GM23338 (cell line): Measurements from ENCODE around the gene RAPGEF4. TPM values are rescaled to one million over a fixed set of nuclear protein-coding genes. Genes with fewer than 3 reads are reported as not detected.

Experiments used
- ATAC-seq: fragments of 200-7000 bp; cut with Tn5 transposase; 3 replicates; pipeline ENCODE4 v1.9.1; 2020
- DNase-seq: peaks from one replicate; pipeline ENCODE4 v3.0.0-alpha.2; 2015; ENCODE audit warnings: low spot score
- H2AFZ ChIP-seq: fragments of 200-600 bp; sonication (generic); 2 replicates; pipeline ENCODE4 v1.8.0; 2016; ENCODE audit warnings: antibody characterized with exemption, mild to moderate bottlenecking, moderate library complexity
- H3F3A ChIP-seq: fragments of 200-600 bp; sonication (generic); replicated peaks from 2 replicates; pipeline ENCODE4 v1.8.0; 2017; ENCODE audit warnings: antibody characterized with exemption, mixed run types, low read depth
- H3K27ac ChIP-seq: fragments of 200-600 bp; sonication (generic); 2 replicates; pipeline ENCODE4 v1.6.1; 2016; ENCODE audit warnings: low read depth
- H3K27me3 ChIP-seq: fragments of 200-600 bp; sonication (generic); 2 replicates; pipeline ENCODE4 v1.8.0; 2016; ENCODE audit warnings: mild to moderate bottlenecking, mixed run types, moderate library complexity; ENCODE audit not compliant: insufficient read depth
- H3K36me3 ChIP-seq: fragments of 200-600 bp; sonication (generic); 2 replicates; pipeline ENCODE4 v1.8.0; 2016; ENCODE audit warnings: mild to moderate bottlenecking; ENCODE audit not compliant: insufficient read depth
- H3K4me1 ChIP-seq: fragments of 200-600 bp; sonication (generic); 2 replicates; pipeline ENCODE4 v1.8.0; 2016; ENCODE audit warnings: mild to moderate bottlenecking, moderate library complexity; ENCODE audit not compliant: insufficient read depth
- H3K4me2 ChIP-seq: fragments of 200-600 bp; sonication (generic); 2 replicates; pipeline ENCODE4 v1.7.1; 2017; ENCODE audit warnings: mixed run types
- H3K4me3 ChIP-seq: fragments of 200-600 bp; sonication (generic); 2 replicates; pipeline ENCODE4 v1.6.1; 2016; ENCODE audit warnings: mixed run types
- H3K79me2 ChIP-seq: fragments of 200-600 bp; sonication (generic); replicated peaks from 2 replicates; pipeline ENCODE4 v1.8.0; 2017; ENCODE audit warnings: mild to moderate bottlenecking; ENCODE audit not compliant: insufficient read depth
- H3K9me2 ChIP-seq: fragments of 200-600 bp; sonication (generic); 2 replicates; pipeline ENCODE4 v1.8.0; 2017; ENCODE audit not compliant: insufficient read depth
- H4K20me1 ChIP-seq: fragments of 200-600 bp; sonication (generic); replicated peaks from 2 replicates; pipeline ENCODE4 v1.8.0; 2017; ENCODE audit warnings: mild to moderate bottlenecking; ENCODE audit not compliant: insufficient read depth
- H3K27ac Mint-ChIP-seq: 2 replicates; pipeline ENCODE4 v1.8.0; 2020; ENCODE audit warnings: inconsistent platforms, mild to moderate bottlenecking, moderate library complexity, mixed read lengths
- H3K27me3 Mint-ChIP-seq: 3 replicates; pipeline ENCODE4 v1.8.0; 2022; ENCODE audit warnings: low read depth, mild to moderate bottlenecking, moderate library complexity, mixed read lengths, inconsistent platforms; ENCODE audit not compliant: insufficient read depth, poor library complexity
- H3K36me3 Mint-ChIP-seq: 3 replicates; pipeline ENCODE4 v1.8.0; 2021; ENCODE audit warnings: low read depth, mild to moderate bottlenecking, inconsistent platforms, moderate library complexity, mixed read lengths
- H3K4me1 Mint-ChIP-seq: 3 replicates; pipeline ENCODE4 v1.8.0; 2020; ENCODE audit warnings: mild to moderate bottlenecking, inconsistent platforms, mixed read lengths
- H3K4me3 Mint-ChIP-seq: 3 replicates; pipeline ENCODE4 v1.8.0; 2021; ENCODE audit warnings: moderate library complexity, mild to moderate bottlenecking, inconsistent platforms, mixed read lengths
- H3K9me3 Mint-ChIP-seq: 3 replicates; pipeline ENCODE4 v1.8.0; 2020; ENCODE audit warnings: moderate library complexity, mild to moderate bottlenecking, inconsistent platforms, mixed read lengths
- CREB1 ChIP-seq: fragments of 250-450 bp; sonication (Bioruptor Pico); IDR thresholded peaks from 2 replicates; pipeline ENCODE4 v1.5.0; 2020; ENCODE audit warnings: low read depth, mild to moderate bottlenecking, moderate library complexity
- CTCF ChIP-seq, 2 experiments: fragments of 200-600 bp in 1 of 2; sonication (generic) in 1 of 2; conservative IDR thresholded peaks; 2 replicates each; pipeline versions ENCODE4 v1.5.1 to v1.6.1; 2016 to 2017; ENCODE audit warnings: antibody characterized with exemption in 2 of 2, low read depth in 2 of 2, mild to moderate bottlenecking in 2 of 2, moderate library complexity in 1 of 2
- EZH2 ChIP-seq: fragments of 200-600 bp; sonication (generic); IDR thresholded peaks from one replicate; pipeline ENCODE4 v1.8.0; 2017; ENCODE audit warnings: antibody characterized with exemption, mild to moderate bottlenecking, low read depth; ENCODE audit not compliant: unreplicated experiment
- EZH2phosphoT487 ChIP-seq: fragments of 200-600 bp; sonication (generic); IDR thresholded peaks from one replicate; pipeline ENCODE4 v1.8.1; 2018; ENCODE audit warnings: antibody characterized with exemption; ENCODE audit not compliant: unreplicated experiment
- JUNB ChIP-seq: IDR thresholded peaks from one replicate; pipeline ENCODE4 v1.6.1; 2016; ENCODE audit warnings: antibody characterized with exemption; ENCODE audit not compliant: unreplicated experiment
- NANOG ChIP-seq: IDR thresholded peaks from 2 replicates; pipeline ENCODE4 v1.6.1; 2016; ENCODE audit warnings: antibody characterized with exemption, borderline replicate concordance
- POLR2AphosphoS5 ChIP-seq: IDR thresholded peaks from 2 replicates; pipeline ENCODE4 v1.6.1; 2016; ENCODE audit warnings: antibody characterized with exemption, low read depth
- REST ChIP-seq: IDR thresholded peaks from one replicate; pipeline ENCODE4 v1.6.1; 2018; ENCODE audit warnings: antibody characterized with exemption; ENCODE audit not compliant: unreplicated experiment
- STAT1 ChIP-seq: IDR thresholded peaks from one replicate; pipeline ENCODE4 v1.6.1; 2016; ENCODE audit warnings: antibody characterized with exemption; ENCODE audit not compliant: unreplicated experiment
- ZNF114 ChIP-seq: fragments of 250-450 bp; sonication (Bioruptor Pico); IDR thresholded peaks from 2 replicates; pipeline ENCODE4 v1.5.0; 2020; ENCODE audit warnings: mild to moderate bottlenecking, moderate library complexity
- ZNF331 ChIP-seq: fragments of 250-450 bp; sonication (Bioruptor Pico); IDR thresholded peaks from 2 replicates; pipeline ENCODE4 v1.5.0; 2020; ENCODE audit warnings: low read depth, mild to moderate bottlenecking, moderate library complexity
- polyA plus RNA-seq: library from polyadenylated mRNA; unstranded; fragments of >200 nt; fragmentation: Nextera tagmentation; extraction: Ambion mirVana; gene quantifications from 2 replicates; pipeline ENCODE4 v1.2.1, GENCODE V29; 2016
- total RNA-seq: library from RNA; depleted of rRNA; stranded (reverse); fragments of >200 nt; shearing (Covaris generic); gene quantifications from 2 replicates; pipeline ENCODE4 v1.2.3, GENCODE V29; 2014
- TF ChIP-seq, protein P1 (sequence below): fragments of 250-450 bp; sonication (Bioruptor Pico); IDR thresholded peaks from 2 replicates; pipeline ENCODE4 v1.5.0; 2020; ENCODE audit warnings: mild to moderate bottlenecking, moderate library complexity
- TF ChIP-seq, protein P2 (sequence below): IDR thresholded peaks from 2 replicates; pipeline ENCODE4 v1.6.1; 2016; ENCODE audit warnings: antibody characterized with exemption

Gene RAPGEF4
- total and polyA plus RNA-seq, 2 experiments from 2014 or later: 1.7 to 4.7 TPM

- no peaks in the 10 kb centered on the region for H3K27me3 ChIP-seq
- no peak overlapping the region for H3K4me3 Mint-ChIP-seq
- DNase-seq: no peak
Observed at GRCh38 chr2:172909454-172909853, 173.8 kb downstream of the RAPGEF4 start.

More at GRCh38 chr2:172909454-172909853, 173.8 kb downstream of the RAPGEF4 start:
- Histone ChIP-seq H3K4me3 (no peak overlapping the region), H2AFZ (no peak overlapping the region), H3K79me2 (no peaks in the 10 kb centered on the region), H3K4me2 (no peak overlapping the region), H3K4me1 (no peaks in the 10 kb centered on the region; the same call in 1 of the 2 replicates), H3K9me2 (no peaks in the 10 kb centered on the region), H3F3A (no peaks in the 10 kb centered on the region), H3K36me3 (no peaks in the 10 kb centered on the region), H3K27ac (no peak overlapping the region), H4K20me1 (no peaks in the 10 kb centered on the region)
- Mint-ChIP-seq H3K4me1 (peaks cover 28% of the 10 kb centered on the region), H3K27me3 (peaks cover 3% of the 10 kb centered on the region), H3K27ac (no peak overlapping the region), H3K36me3 (no peaks in the 10 kb centered on the region), H3K9me3 (no peaks in the 10 kb centered on the region)
- no peak for TF ChIP-seq ZNF114 (CRISPR knock-in tag)
- no peak for TF ChIP-seq NANOG
- TF ChIP-seq JUNB: no peak
- TF ChIP-seq CREB1: no peak
- no peak for TF ChIP-seq CTCF (conservative IDR thresholded peaks at IDR 0.05; ENCODE audit: low read depth in 2 of 2)
- TF ChIP-seq EZH2: no peak
- TF ChIP-seq, protein P1, sequence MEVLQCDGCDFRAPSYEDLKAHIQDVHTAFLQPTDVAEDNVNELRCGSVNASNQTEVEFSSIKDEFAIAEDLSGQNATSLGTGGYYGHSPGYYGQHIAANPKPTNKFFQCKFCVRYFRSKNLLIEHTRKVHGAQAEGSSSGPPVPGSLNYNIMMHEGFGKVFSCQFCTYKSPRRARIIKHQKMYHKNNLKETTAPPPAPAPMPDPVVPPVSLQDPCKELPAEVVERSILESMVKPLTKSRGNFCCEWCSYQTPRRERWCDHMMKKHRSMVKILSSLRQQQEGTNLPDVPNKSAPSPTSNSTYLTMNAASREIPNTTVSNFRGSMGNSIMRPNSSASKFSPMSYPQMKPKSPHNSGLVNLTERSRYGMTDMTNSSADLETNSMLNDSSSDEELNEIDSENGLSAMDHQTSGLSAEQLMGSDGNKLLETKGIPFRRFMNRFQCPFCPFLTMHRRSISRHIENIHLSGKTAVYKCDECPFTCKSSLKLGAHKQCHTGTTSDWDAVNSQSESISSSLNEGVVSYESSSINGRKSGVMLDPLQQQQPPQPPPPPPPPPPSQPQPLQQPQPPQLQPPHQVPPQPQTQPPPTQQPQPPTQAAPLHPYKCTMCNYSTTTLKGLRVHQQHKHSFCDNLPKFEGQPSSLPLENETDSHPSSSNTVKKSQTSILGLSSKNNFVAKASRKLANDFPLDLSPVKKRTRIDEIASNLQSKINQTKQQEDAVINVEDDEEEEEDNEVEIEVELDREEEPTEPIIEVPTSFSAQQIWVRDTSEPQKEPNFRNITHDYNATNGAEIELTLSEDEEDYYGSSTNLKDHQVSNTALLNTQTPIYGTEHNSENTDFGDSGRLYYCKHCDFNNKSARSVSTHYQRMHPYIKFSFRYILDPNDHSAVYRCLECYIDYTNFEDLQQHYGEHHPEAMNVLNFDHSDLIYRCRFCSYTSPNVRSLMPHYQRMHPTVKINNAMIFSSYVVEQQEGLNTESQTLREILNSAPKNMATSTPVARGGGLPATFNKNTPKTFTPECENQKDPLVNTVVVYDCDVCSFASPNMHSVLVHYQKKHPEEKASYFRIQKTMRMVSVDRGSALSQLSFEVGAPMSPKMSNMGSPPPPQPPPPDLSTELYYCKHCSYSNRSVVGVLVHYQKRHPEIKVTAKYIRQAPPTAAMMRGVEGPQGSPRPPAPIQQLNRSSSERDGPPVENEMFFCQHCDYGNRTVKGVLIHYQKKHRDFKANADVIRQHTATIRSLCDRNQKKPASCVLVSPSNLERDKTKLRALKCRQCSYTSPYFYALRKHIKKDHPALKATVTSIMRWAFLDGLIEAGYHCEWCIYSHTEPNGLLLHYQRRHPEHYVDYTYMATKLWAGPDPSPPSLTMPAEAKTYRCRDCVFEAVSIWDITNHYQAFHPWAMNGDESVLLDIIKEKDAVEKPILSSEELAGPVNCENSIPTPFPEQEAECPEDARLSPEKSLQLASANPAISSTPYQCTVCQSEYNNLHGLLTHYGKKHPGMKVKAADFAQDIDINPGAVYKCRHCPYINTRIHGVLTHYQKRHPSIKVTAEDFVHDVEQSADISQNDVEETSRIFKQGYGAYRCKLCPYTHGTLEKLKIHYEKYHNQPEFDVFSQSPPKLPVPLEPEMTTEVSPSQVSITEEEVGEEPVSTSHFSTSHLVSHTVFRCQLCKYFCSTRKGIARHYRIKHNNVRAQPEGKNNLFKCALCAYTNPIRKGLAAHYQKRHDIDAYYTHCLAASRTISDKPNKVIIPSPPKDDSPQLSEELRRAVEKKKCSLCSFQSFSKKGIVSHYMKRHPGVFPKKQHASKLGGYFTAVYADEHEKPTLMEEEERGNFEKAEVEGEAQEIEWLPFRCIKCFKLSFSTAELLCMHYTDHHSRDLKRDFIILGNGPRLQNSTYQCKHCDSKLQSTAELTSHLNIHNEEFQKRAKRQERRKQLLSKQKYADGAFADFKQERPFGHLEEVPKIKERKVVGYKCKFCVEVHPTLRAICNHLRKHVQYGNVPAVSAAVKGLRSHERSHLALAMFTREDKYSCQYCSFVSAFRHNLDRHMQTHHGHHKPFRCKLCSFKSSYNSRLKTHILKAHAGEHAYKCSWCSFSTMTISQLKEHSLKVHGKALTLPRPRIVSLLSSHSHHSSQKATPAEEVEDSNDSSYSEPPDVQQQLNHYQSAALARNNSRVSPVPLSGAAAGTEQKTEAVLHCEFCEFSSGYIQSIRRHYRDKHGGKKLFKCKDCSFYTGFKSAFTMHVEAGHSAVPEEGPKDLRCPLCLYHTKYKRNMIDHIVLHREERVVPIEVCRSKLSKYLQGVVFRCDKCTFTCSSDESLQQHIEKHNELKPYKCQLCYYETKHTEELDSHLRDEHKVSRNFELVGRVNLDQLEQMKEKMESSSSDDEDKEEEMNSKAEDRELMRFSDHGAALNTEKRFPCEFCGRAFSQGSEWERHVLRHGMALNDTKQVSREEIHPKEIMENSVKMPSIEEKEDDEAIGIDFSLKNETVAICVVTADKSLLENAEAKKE (CRISPR knock-in tag): no peak
- no peak for TF ChIP-seq REST
- no peak for TF ChIP-seq ZNF331 (CRISPR knock-in tag)
- TF ChIP-seq POLR2AphosphoS5: no peak
- no peak for TF ChIP-seq EZH2phosphoT487
- no peak for TF ChIP-seq STAT1
- TF ChIP-seq, protein P2, sequence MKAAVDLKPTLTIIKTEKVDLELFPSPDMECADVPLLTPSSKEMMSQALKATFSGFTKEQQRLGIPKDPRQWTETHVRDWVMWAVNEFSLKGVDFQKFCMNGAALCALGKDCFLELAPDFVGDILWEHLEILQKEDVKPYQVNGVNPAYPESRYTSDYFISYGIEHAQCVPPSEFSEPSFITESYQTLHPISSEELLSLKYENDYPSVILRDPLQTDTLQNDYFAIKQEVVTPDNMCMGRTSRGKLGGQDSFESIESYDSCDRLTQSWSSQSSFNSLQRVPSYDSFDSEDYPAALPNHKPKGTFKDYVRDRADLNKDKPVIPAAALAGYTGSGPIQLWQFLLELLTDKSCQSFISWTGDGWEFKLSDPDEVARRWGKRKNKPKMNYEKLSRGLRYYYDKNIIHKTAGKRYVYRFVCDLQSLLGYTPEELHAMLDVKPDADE: no peak
- ATAC-seq: no peak
